Muscle of arm (tissue), 12 donors: Measurements from ENCODE around the gene RTN4IP1. TPM values are rescaled to one million over a fixed set of nuclear protein-coding genes. Genes with fewer than 3 reads are reported as not detected.
"Not testable (repeated sequence)": the region's sequence is repeated elsewhere in the genome, so short reads cannot be mapped to it uniquely, and the experiment has no call there.

Experiments
- DNase-seq: peaks from one replicate; pipeline ENCODE4 v3.0.0-alpha.2; 2013
- polyA plus RNA-seq, 12 donors: library from polyadenylated mRNA; unstranded; fragments of 120-200 nt; gene quantifications; one replicate each; pipeline ENCODE4 v1.2.1, GENCODE V29; 2013; ENCODE audit not compliant: insufficient read length in 12 of 12

Gene RTN4IP1
- polyA plus RNA-seq, 12 donors: 3.7 to 8.1 (median 6.8) TPM; not detected in 2

GRCh38 chr6:106548926-106549455 lies 80.3 kb downstream of the RTN4IP1 start:
- not testable (repeated sequence) for DNase-seq

DNA sequence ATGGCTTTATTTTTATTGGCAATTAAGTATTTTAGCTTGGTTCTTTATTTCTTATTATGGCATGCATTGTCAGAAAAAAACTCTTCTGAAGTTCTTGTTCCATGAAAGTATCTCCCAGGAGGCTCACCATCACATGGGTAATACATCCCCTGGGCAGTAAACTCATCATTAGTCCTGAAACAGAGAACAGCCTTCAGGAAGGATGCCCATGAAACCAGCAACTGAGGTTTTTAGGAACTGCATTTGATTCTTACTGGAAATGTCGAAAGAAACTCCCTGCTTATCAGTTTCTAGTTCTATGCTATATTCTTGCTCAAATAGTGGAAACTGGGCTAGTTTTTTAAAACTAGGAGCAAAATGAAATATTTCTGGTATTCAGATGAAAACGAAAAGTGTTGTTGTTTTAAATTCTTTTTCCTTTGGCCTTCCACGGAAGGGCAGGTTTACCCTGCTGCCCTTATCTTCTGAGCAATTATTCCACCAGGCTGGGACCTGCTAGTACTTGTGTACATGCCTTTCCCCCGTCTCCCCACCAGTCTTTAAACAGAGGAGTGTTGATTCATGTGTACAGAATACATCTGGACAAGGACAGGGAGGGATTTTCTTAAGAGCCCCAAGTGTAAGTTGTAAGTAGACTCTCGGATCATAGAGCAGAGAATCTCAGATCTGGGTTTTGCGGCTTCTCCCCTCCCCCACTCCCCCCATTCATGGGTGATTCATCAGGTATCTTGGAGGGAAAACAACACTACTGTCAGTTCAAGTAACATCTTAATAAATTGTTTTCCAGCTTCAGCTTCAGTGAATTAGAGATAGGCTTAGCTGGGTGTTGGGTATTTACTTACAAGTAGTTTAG lies 81.5 kb downstream of the RTN4IP1 start:
- DNase-seq: no peak

DNA sequence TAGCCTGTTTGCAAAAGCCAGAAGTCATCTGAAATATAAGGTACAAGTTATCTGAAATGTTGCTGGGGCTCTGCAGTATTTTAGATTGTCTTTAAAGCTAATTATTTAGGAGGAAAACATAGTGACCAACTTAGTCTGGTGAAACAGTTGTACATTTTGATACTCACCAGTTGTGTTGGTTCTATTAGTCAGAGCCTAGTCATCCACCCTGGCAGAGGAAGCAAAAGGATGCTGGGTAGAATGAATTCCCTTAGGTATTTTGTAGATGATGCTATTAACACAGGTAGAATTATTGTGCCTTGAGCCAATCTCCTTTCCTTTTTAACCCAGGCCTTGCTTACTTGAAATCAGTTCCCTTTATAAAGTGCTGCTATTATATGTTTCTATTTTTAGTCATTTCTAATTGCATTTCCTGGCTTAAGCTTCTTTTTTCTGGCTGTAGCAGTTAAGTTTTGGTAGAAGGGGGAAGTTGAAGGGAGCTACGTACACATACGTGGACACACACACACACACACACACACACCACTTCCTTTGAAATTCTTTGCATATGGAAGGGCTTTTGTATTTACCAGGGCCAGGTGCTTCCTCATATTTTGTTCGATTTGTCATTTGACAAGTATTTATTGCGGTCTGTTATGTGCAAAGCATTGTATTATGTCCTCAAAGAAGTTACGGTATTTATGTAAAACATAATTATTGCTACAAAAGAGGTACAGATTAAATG lies 82.4 kb downstream of the RTN4IP1 start:
- peak; percentile 26 for DNase-seq

GRCh38 chr6:106546261-106546690 lies 83.0 kb downstream of the RTN4IP1 start:
- no peak for DNase-seq

DNA sequence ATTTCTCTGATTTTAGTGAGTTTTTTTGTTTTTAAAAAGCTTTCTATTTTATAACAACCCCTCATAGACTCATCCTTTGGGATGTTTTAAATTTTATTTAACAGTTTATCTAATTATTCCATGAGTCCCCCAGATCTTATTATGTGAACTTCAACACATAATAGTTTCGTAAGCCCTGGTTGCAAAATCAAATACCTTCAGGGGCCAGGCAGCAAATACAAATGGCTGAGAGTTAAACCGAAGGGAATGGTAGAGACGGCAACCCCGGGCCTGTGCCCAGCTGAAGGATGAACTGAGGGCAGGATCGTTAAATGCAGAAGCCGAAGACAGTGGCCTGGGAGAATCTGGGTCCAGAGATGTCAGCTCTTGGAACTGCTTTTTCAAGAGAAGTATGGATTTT lies 88.4 kb downstream of the RTN4IP1 start:
- DNase-seq: no peak

GRCh38 chr6:106540432-106540831 lies 88.9 kb downstream of the RTN4IP1 start:
- DNase-seq: no peak

DNA sequence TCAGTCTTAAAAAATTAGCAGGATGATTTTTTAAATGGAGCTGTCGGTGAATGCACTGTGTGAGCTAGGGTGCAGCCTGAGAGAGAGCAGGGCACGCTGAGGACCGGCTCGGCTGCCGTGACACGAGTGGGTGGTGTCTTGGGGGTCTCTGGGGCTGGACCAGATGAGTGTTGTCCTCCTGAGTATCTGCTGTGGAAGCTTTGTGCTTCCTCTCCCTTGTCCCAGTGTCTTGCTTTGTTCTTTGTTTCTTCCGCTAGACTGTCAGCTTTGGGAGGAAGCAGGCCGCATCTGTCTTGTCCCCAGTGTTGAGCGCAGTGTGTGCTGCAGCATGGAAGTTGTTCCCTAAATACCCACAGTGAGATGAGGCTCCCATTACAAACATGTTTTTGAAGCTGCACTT lies 89.4 kb downstream of the RTN4IP1 start:
- no peak for DNase-seq

- DNase-seq: no peak
Measured at GRCh38 chr6:106538145-106538544, 91.2 kb downstream of the RTN4IP1 start.

DNA sequence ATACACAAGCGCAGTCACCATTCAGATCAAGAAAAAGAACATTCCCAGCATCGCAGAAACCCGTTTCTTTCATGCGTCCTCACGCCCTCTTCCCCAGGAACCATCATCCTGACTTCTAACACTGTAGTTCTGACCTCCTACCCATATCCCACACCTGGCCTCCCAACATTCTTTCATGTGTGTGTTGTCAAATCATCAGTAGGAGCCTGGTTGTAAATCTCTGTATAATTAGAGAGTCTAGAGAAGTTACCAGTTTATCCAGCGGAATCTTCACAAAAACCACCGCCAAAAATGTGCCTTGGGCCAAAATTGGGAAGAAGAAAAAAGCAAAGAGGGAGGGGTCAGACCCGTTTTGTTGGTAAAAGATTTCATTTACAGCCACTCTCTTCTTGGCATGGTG lies 91.6 kb downstream of the RTN4IP1 start:
- DNase-seq: no peak

GRCh38 chr6:106536851-106537250 lies 92.4 kb downstream of the RTN4IP1 start:
- DNase-seq: no peak

- no peak for DNase-seq
Measured at GRCh38 chr6:106536357-106536756, 92.9 kb downstream of the RTN4IP1 start.

DNA sequence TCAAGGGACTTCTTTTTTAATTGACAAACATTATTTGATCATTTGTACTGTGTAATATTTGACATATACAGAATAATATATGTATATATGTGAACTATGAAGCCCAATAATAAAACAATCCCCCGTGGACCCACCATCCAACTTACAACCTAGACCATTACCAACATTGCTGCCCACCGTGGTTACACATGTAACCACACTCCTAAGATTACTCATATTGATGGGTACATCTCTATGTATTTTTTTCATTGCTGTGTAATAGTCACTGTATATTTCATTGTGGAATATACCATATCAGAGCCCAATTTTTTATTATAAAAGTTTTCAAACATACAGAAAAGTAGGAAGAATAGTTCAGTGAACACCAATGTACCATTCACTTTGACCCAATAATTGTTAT lies 94.3 kb downstream of the RTN4IP1 start:
- DNase-seq: no peak

DNA sequence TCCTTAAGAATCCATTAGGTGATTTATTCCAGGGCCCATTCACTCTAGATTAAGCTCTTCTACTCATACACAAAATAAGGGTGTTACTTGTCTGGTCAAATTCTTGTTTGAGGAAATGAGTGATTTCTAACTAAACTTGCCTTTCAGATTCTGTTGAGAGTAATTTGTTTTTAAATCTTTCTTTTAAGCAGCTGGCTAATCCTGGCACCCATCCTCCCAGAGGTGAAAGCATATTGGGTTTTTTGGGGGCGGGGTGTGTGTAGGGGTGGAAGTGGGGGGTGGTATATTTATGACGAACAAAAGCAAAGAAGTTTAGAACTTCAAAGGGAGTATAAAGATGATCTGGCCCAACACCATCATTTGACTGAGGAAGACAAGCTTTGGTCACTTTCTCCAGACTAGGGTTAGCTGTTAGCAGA lies 94.7 kb downstream of the RTN4IP1 start:
- no peak for DNase-seq

DNA sequence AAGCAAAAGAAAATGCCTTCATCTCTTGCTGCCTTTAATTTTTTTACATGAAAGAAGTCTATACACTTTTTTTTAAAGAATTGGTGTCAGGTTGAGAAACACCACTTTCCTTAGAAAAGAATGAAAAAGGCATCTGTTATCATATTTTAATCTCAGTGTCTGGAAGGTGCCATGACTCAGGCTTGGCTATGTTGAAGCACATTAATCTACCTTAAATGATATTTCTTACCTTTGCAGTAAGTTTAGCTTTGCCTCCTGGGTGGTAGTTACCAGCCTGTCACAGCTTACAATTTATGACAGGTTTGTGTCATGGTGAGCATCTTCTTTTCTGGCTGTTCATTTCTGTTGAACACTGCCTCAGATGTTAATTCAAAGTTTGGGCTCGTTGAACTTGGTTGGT lies 95.3 kb downstream of the RTN4IP1 start:
- DNase-seq: no peak

DNA sequence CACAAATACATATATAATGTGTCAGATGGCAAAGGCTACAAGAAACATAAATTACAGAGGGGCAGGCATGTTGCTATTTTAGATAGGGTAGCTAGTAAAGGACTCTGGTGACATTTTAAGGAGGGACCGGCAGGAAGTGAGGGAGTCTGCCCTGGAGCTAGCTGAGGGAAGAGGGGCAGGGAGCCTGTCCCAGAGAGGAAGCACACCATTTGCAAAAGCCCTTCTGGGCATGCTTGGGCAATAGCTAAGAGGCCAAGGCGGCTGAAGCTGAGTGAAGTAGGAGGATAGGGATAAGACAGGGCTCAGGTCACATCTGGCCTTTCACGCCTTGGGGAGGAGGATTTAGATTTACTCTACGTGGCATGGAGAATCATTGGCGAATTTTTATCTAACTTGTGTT lies 96.2 kb downstream of the RTN4IP1 start:
- no peak for DNase-seq

GRCh38 chr6:106530502-106530901 lies 98.8 kb downstream of the RTN4IP1 start:
- DNase-seq: no peak

DNA sequence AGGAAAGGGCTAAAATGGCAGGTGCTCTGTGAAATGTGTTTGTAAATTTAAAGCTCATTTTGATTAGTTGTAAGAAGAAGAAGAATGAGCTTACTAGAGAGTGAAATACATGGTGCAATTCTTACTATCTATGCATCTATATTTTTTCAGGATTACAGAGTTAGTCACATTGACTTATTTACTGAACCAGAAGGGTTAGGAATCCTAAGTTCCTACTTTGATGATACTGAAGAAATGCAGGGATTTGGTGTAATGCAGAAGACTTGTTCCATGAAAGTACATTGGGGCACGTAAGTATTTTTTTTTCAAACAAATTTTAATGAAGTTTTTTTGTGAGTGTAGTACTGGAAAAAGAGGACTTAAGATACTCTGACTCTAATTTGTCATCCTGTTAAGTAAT lies 99.3 kb downstream of the RTN4IP1 start:
- DNase-seq: no peak

GRCh38 chr6:106529438-106529837 lies 99.9 kb downstream of the RTN4IP1 start:
- no peak for DNase-seq

GRCh38 chr6:106528521-106528920 lies 100.8 kb downstream of the RTN4IP1 start:
- no peak for DNase-seq

GRCh38 chr6:106527979-106528378 lies 101.3 kb downstream of the RTN4IP1 start:
- DNase-seq: no peak

- DNase-seq: no peak
Measured at GRCh38 chr6:106527117-106527516, 102.2 kb downstream of the RTN4IP1 start.

DNA sequence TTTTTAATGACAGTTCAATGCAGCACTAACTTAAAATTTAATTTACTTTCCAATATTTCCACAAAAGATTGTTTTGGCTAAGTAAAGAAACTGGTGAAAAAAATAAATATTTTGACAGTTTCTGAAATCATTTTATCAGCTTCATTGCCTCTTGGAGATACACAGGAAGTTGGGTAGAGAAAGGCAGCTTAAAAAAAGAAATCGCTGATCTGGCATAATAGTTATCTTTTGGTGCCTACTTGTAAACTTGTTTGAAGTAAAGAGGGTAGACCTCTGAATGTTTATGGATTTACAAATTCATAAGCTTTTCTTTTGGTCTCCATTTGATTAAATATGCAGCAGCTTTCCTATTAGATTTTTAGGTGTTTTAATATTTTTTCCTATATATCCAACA lies 103.4 kb downstream of the RTN4IP1 start:
- DNase-seq: no peak
